AG04449 (cell line): ENCODE results near the gene MAN2A2.

ENCODE experiments used
- CTCF ChIA-PET: fragments of 350-600 bp; formaldehyde crosslinking; extraction: SDS; loops from one replicate; lab custom pipeline; 2021; ENCODE audit warnings: antibody characterized with exemption; lab: Yijun Ruan, JAX
- POLR2A ChIA-PET: fragments of 400-600, 350-600 bp; formaldehyde crosslinking; extraction: SDS; loops from one replicate; lab custom pipeline; 2020; ENCODE audit warnings: antibody characterized with exemption, inconsistent platforms; lab: Yijun Ruan, JAX
- DNase-seq: peaks from one replicate; pipeline ENCODE4 v3.0.0-alpha.2; 2010; ENCODE audit warnings: low read depth, low spot score
- H3K4me3 ChIP-seq: 2 replicates; pipeline ENCODE4 v1.5.1; 2011; ENCODE audit warnings: low read depth, mild to moderate bottlenecking, control low read depth, low read length
- TF ChIP-seq, protein P1 (sequence below): IDR thresholded peaks from one replicate; pipeline ENCODE4 v1.5.1; 2011; ENCODE audit warnings: mild to moderate bottlenecking, moderate library complexity, low read length, control low read depth, inconsistent platforms; ENCODE audit not compliant: insufficient read depth; ENCODE audit errors: missing control alignments

MAN2A2 gene

DNA sequence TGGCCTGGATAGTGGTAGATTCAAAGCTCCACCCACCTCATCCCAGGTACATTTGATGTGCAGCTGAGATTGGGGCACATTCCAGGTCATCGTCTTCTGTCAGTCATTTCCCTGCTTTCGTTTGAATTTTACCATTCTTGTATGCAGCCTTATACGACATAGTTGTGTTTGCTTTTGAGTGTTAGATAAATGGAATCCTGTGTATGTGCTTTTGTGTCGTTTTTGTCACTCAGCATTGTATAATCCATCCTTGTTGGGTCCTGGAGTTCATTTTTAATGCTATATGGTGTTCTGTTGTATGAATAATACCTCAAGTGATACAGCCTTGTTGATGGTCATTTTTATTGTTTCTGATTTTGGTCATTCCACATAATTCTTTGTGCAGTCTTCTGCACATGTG is 58.9 kb downstream of the MAN2A2 start:
- no peak overlapping the region for H3K4me3 ChIP-seq
- POLR2A ChIA-PET = no interaction called here
- no peak for DNase-seq
- TF ChIP-seq, protein P1, sequence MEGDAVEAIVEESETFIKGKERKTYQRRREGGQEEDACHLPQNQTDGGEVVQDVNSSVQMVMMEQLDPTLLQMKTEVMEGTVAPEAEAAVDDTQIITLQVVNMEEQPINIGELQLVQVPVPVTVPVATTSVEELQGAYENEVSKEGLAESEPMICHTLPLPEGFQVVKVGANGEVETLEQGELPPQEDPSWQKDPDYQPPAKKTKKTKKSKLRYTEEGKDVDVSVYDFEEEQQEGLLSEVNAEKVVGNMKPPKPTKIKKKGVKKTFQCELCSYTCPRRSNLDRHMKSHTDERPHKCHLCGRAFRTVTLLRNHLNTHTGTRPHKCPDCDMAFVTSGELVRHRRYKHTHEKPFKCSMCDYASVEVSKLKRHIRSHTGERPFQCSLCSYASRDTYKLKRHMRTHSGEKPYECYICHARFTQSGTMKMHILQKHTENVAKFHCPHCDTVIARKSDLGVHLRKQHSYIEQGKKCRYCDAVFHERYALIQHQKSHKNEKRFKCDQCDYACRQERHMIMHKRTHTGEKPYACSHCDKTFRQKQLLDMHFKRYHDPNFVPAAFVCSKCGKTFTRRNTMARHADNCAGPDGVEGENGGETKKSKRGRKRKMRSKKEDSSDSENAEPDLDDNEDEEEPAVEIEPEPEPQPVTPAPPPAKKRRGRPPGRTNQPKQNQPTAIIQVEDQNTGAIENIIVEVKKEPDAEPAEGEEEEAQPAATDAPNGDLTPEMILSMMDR = no peak
- CTCF ChIA-PET = interaction anchor here (1.4 to 11.5 kb wide), 3 partner anchors 18 to 310 kb away, joined by 5 to 193 read pairs (median 169); no protein-coding TSS in a partner anchor

DNA sequence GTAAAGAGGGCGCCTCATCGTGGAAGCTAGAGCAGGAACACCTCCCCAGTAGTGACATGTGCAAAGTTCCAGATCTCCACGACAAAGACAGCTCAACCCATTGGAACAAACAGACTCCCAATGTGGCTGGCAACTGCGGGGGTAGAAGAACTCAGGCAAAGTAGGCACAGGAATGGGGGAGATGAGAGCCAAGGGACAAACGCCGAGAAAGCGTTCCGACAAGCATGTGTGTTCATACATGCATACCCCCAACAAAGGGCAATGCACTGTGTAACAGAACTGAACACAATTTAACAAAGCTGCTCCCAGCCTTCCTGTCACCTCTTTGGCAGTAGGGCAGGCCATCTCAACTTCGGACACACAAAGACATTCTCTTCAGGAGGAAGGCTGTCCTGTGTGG is 63.2 kb downstream of the MAN2A2 start:
- DNase-seq = no peak
- CTCF ChIA-PET = interaction anchor here (0.7 to 6.7 kb wide), 3 partner anchors 9 to 85 kb away, joined by 3 to 101 read pairs (median 5); partner anchors contain the start of gene RCCD1
- POLR2A ChIA-PET = no interaction called here
- TF ChIP-seq, protein P1 = no peak
- no peak overlapping the region for H3K4me3 ChIP-seq

DNA sequence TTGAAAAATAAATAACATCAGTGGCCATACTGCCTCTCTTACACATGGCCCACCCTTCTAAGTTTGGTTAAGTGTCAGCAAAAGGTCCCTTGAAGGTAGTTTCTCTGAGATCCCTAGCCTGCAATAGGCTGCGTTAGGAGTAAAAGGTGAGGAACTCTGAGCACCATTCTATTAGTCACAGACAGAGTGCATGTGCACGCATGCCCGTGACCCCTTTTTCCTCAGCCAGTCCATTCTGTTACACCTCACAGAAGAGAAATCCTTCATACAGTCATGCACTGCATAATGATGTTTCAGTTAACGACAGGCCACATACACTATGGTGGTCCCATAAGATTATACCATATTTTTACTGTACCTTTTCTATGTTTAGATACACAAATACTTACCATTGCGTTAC is 64.1 kb downstream of the MAN2A2 start:
- POLR2A ChIA-PET = no interaction called here
- TF ChIP-seq, protein P1 = no peak
- CTCF ChIA-PET = interaction anchor here (0.8 to 6.7 kb wide), 4 partner anchors 10 to 82 kb away, joined by 3 to 101 read pairs (median 4); partner anchors contain the start of genes RCCD1 and UNC45A
- H3K4me3 ChIP-seq = no peak overlapping the region
- DNase-seq = no peak

DNA sequence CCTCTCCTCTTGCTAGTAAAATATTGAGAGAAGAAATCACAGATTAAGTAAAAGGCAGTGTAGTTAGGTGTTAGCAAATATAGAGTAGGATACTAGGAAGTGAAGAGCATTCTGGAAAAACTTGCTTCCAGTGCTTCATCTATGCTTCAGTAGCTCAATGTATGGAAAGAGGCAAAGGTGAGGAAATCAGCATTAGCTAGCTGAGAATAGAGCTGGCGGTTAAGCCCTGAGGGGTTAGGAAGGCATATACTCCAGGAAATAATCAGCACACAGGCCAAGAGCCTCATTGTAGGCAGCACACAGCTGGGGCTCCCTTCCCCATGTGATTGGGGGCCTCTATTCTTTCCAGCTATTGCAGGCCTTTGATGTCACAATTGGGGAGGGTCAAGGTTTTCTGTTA is 65.3 kb downstream of the MAN2A2 start:
- CTCF ChIA-PET = interaction anchor here (1.1 to 6.7 kb wide), 2 partner anchors 11 to 82 kb away, joined by 5 to 101 read pairs; partner anchors contain the start of gene RCCD1
- H3K4me3 ChIP-seq = no peak overlapping the region
- POLR2A ChIA-PET = no interaction called here
- TF ChIP-seq, protein P1 = no peak
- no peak for DNase-seq

DNA sequence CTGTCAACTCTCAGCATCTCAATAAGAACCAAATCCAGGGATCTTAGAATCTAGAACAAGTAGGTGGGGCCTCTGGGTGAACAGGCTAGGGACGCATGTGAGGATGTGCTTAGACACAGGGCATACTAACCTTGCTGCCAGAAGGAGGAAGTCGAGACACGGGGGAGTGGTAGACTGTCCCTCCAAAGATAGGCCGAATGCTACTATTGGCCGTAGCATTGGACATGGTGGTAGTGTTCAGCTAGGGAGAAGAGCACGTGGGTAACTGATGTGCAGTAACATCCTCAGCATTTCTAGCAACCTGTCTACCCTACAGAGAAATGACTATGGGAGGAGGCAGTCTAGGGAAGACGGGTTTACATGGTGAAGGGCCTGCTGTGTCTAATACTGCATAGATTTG is 67.2 kb downstream of the MAN2A2 start:
- CTCF ChIA-PET = interaction anchor here (0.6 to 6.7 kb wide), 3 partner anchors 13 to 125 kb away, joined by 3 to 101 read pairs (median 5); partner anchors contain the start of gene RCCD1
- no peak for DNase-seq
- H3K4me3 ChIP-seq = no peak overlapping the region
- TF ChIP-seq, protein P1 = no peak
- POLR2A ChIA-PET = no interaction called here

DNA sequence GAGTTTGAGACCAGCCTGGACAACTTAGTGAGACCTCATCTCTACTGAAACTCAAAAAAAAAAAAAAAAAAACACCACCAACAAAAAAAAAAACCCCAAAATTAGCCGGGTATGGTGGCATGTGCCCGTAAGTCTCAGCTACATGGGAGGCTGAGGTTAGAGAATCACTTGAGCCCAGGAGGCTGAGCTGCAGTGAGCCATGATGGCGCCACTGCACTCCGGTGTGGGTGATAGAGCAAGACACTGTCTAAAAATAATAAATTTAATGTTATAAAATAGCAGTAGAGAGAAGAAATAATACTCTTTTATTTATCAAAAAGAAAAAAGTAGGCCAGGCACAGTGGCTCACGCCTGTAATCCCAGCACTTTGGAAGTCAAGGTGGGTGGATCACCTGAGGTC is 69.0 kb downstream of the MAN2A2 start:
- TF ChIP-seq, protein P1 = no peak
- POLR2A ChIA-PET = no interaction called here
- no peak for DNase-seq
- no peak overlapping the region for H3K4me3 ChIP-seq
- CTCF ChIA-PET = interaction anchor here (0.6 to 6.7 kb wide), 2 partner anchors 15 to 264 kb away, joined by 3 to 101 read pairs; partner anchors contain the start of gene RCCD1
